ENCODE data around the gene UBXN7. TPM values are rescaled to one million over a fixed set of nuclear protein-coding genes. Genes with fewer than 3 reads are reported as not detected.
"Not testable (repeated sequence)": the region's sequence is repeated elsewhere in the genome, so short reads cannot be mapped to it uniquely, and the experiment has no call there.

The UBXN7 gene
- total and polyA plus RNA-seq, 2 of the 13 experiments (the other 11 are each of a cell fraction or from before 2014, with no cell fraction given) = 12.5 to 15.9 TPM

- intact Hi-C loops (cut with micrococcal nuclease; ENCODE audit: unreplicated experiment); BruUV-seq (replicated peaks); H3K27ac ChIP-seq (ENCODE audit: extremely low read length, insufficient read depth, low read length); H3K36me3 ChIP-seq (replicated peaks in 1 of 2; ENCODE audit: control insufficient read depth in 1 of 2, insufficient read depth in 2 of 2, low read length in 2 of 2); ATAC-seq; DNase-seq (ENCODE audit: low spot score); H3K4me2 ChIP-seq (ENCODE audit: low read depth, low read length); H3K4me3 ChIP-seq (replicated peaks in 1 of 3; ENCODE audit: insufficient read depth in 1 of 3, low read depth in 2 of 3, low read length in 3 of 3); in situ Hi-C loops (cut with HindIII; ENCODE audit: extremely low pct_ligation_motif_present, low pct_unique_long_range_greater_than_20kb); H3K27me3 ChIP-seq (ENCODE audit: control insufficient read depth in 1 of 2, insufficient read depth in 2 of 2, low read length in 2 of 2); H3K79me2 ChIP-seq (ENCODE audit: insufficient read depth, low read length); H3K4me1 ChIP-seq (ENCODE audit: insufficient read depth, low read length); FAIRE-seq; POLR2A ChIA-PET; H3K9me3 ChIP-seq (ENCODE audit: low read length); CTCF ChIA-PET (ENCODE audit: low intra/inter-chr PET ratio, low total read pairs); H4K20me1 ChIP-seq (ENCODE audit: insufficient read depth, low read length); H3K9ac ChIP-seq (ENCODE audit: insufficient read depth, low read depth, low read length); H2AFZ ChIP-seq (ENCODE audit: low read length): not testable (repeated sequence)
- 88% methylated on average over 5 of the region's 8 CpGs for WGBS (ENCODE audit: low lambda C conversion rate)
Measured at GRCh38 chr3:196302960-196303359, 129.3 kb downstream of the UBXN7 start.

- ATAC-seq; CTCF ChIA-PET (ENCODE audit: low intra/inter-chr PET ratio, low total read pairs): not testable (repeated sequence)
Measured at GRCh38 chr3:196302551-196302950, 129.7 kb downstream of the UBXN7 start.

GRCh38 chr3:196298521-196298920, 133.7 kb downstream of the UBXN7 start:
- intact Hi-C loops (cut with micrococcal nuclease; ENCODE audit: unreplicated experiment) (no loop called here), in situ Hi-C loops (cut with HindIII; ENCODE audit: extremely low pct_ligation_motif_present, low pct_unique_long_range_greater_than_20kb) (no loop called here)
- no peak for TF ChIP-seq NR2F1 (CRISPR knock-in tag; IDR thresholded peaks at IDR 0.05)
- TF ChIP-seq TFDP1 (CRISPR knock-in tag; IDR thresholded peaks at IDR 0.05; ENCODE audit: borderline replicate concordance) = no peak
- TF ChIP-seq ZNF800 (CRISPR knock-in tag; IDR thresholded peaks at IDR 0.05) = no peak
- no peak for TF ChIP-seq ZNF672 (CRISPR knock-in tag; IDR thresholded peaks at IDR 0.05)
- TF ChIP-seq IKZF1 (IDR thresholded peaks at IDR 0.05) = no peak
- no peak for TF ChIP-seq STAG1 (CRISPR knock-in tag; IDR thresholded peaks at IDR 0.05)
- TF ChIP-seq SRY (CRISPR knock-in tag; IDR thresholded peaks at IDR 0.05) = no peak
- Histone ChIP-seq H3K9ac (ENCODE audit: insufficient read depth, low read depth, low read length) (no peak overlapping the region), H4K20me1 (ENCODE audit: insufficient read depth, low read length) (no peaks in the 10 kb centered on the region), H3K27ac (ENCODE audit: extremely low read length, insufficient read depth, low read length) (no peak overlapping the region), H3K4me1 (ENCODE audit: insufficient read depth, low read length) (peaks cover 6% of the 10 kb centered on the region; the same call in 1 of the 2 replicates), H3K4me2 (ENCODE audit: low read depth, low read length) (no peak overlapping the region), H3K36me3 (replicated peaks in 1 of 2; ENCODE audit: control insufficient read depth in 1 of 2, insufficient read depth in 2 of 2, low read length in 2 of 2) (no peaks in the 10 kb centered on the region), H3K79me2 (ENCODE audit: insufficient read depth, low read length) (no peaks in the 10 kb centered on the region), H3K9me3 (ENCODE audit: low read length) (no peaks in the 10 kb centered on the region), H3K27me3 (ENCODE audit: control insufficient read depth in 1 of 2, insufficient read depth in 2 of 2, low read length in 2 of 2) (no peaks in the 10 kb centered on the region), H3K4me3 (replicated peaks in 1 of 3; ENCODE audit: insufficient read depth in 1 of 3, low read depth in 2 of 3, low read length in 3 of 3) (no peak overlapping the region), H2AFZ (ENCODE audit: low read length) (no peak overlapping the region)
- FAIRE-seq (no peak), DNase-seq (ENCODE audit: low spot score) (no peak), ATAC-seq (no peak)
- CTCF ChIA-PET (ENCODE audit: low intra/inter-chr PET ratio, low total read pairs) = no interaction called here
- POLR2A ChIA-PET = no interaction called here
- 94% methylated on average over 2 of the region's 2 CpGs for WGBS (ENCODE audit: low lambda C conversion rate)
- no TSS peak for BruUV-seq (replicated peaks)

More at GRCh38 chr3:196302551-196302950, 129.7 kb downstream of the UBXN7 start:
- H3K4me2 ChIP-seq (ENCODE audit: low read depth, low read length); H3K27me3 ChIP-seq (ENCODE audit: control insufficient read depth in 1 of 2, insufficient read depth in 2 of 2, low read length in 2 of 2); H3K27ac ChIP-seq (ENCODE audit: extremely low read length, insufficient read depth, low read length); BruUV-seq (replicated peaks); H3K79me2 ChIP-seq (ENCODE audit: insufficient read depth, low read length); in situ Hi-C loops (cut with HindIII; ENCODE audit: extremely low pct_ligation_motif_present, low pct_unique_long_range_greater_than_20kb); H4K20me1 ChIP-seq (ENCODE audit: insufficient read depth, low read length); intact Hi-C loops (cut with micrococcal nuclease; ENCODE audit: unreplicated experiment); POLR2A ChIA-PET; H3K9ac ChIP-seq (ENCODE audit: insufficient read depth, low read depth, low read length); H3K36me3 ChIP-seq (replicated peaks in 1 of 2; ENCODE audit: control insufficient read depth in 1 of 2, insufficient read depth in 2 of 2, low read length in 2 of 2); DNase-seq (ENCODE audit: low spot score); H3K4me1 ChIP-seq (ENCODE audit: insufficient read depth, low read length); H2AFZ ChIP-seq (ENCODE audit: low read length); H3K4me3 ChIP-seq (replicated peaks in 1 of 3; ENCODE audit: insufficient read depth in 1 of 3, low read depth in 2 of 3, low read length in 3 of 3); H3K9me3 ChIP-seq (ENCODE audit: low read length); FAIRE-seq: not testable (repeated sequence)
- WGBS (ENCODE audit: low lambda C conversion rate) = 94% methylated on average over 8 of the region's 10 CpGs
